IPS-18a (cell line): Measurements from ENCODE around the gene CABP7.

ENCODE experiments used
- H3K27ac ChIP-seq: one replicate; pipeline ENCODE4 v1.5.1; 2013; ENCODE audit warnings: low read length
- H3K27me3 ChIP-seq: one replicate; pipeline ENCODE4 v1.6.1; 2013; ENCODE audit warnings: mild to moderate bottlenecking, low read length; ENCODE audit not compliant: control insufficient read depth, insufficient read depth
- H3K36me3 ChIP-seq: one replicate; pipeline ENCODE4 v1.6.1; 2013; ENCODE audit warnings: low read depth, low read length; ENCODE audit not compliant: control insufficient read depth
- H3K4me1 ChIP-seq: one replicate; pipeline ENCODE4 v1.6.1; 2013; ENCODE audit warnings: low read depth, low read length; ENCODE audit not compliant: control insufficient read depth
- H3K4me3 ChIP-seq: one replicate; pipeline ENCODE4 v1.5.1; 2013; ENCODE audit warnings: low read length
- H3K9ac ChIP-seq: one replicate; pipeline ENCODE4 v1.6.1; 2013; ENCODE audit warnings: mild to moderate bottlenecking, low read length, moderate library complexity
- H3K9me3 ChIP-seq: one replicate; pipeline ENCODE4 v1.6.1; 2013; ENCODE audit warnings: low read depth, low read length; ENCODE audit not compliant: control insufficient read depth

CABP7 gene

DNA sequence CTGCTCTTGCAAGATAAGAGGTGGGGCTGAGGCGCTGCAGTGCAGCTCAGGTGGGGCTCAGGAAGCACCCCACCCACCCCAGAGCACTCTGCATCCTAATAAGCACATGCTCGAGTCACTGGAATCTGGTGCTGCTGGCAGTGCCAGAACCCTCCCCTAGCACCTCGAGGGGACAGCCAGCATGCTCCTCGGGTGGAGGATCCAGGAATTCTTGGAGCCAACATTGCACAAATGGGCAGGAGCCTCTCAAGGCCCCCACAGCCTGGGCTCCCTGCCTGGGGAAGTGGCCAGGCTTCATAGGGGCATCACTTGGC, 27.5 kb upstream of the CABP7 start:
- H3K27ac ChIP-seq = no peak overlapping the region
- no peaks in the 10 kb centered on the region for H3K9me3 ChIP-seq
- no peaks in the 10 kb centered on the region for H3K27me3 ChIP-seq
- peaks cover 31% of the 10 kb centered on the region for H3K4me1 ChIP-seq
- no peak overlapping the region for H3K4me3 ChIP-seq
- no peak overlapping the region for H3K9ac ChIP-seq
- no peaks in the 10 kb centered on the region for H3K36me3 ChIP-seq

DNA sequence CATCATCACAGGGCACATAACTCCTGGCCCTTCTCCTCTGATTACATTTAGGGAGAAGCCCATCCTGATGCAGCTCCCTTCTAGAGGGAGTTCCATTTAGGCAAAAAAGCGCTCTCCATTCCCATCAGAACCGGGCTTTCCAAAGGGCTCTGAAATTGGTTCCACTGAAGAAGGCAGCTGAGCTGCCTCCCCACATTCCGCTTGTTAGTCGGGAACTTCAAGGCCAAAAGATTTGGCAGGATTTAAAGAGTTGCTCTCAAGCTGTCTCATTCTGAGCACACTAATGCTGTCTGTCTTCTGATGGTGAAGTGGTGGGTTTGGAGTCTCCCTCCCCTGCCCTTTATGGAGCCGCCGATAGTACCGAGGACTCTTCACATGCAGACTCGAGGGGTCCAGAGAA, 26.6 kb upstream of the CABP7 start:
- Histone ChIP-seq H3K4me1 (peaks cover 31% of the 10 kb centered on the region), H3K27me3 (no peaks in the 10 kb centered on the region), H3K36me3 (no peaks in the 10 kb centered on the region), H3K9ac (no peak overlapping the region), H3K27ac (no peak overlapping the region), H3K4me3 (no peak overlapping the region), H3K9me3 (no peaks in the 10 kb centered on the region)

DNA sequence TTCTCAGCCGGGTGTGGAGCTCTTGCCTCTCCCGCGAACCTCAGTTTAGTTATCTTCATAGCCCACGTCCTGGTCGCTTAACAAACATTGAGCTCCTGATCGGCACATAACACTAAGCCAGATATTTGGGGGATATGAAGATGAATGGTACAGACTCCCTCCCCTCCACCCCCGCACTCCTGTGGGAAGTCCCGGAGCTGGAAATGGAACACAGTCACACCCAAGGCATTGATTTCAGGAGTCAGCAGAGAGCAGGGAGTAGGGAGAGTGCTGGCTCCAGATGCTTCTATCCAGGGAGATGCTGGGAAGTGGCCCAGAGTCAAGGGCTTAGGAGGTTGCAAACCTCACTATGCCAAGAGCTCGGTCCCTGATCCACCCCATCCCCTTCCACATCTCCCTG, 26.1 kb upstream of the CABP7 start:
- Histone ChIP-seq H3K36me3 (no peaks in the 10 kb centered on the region), H3K27ac (no peak overlapping the region), H3K4me1 (peaks cover 31% of the 10 kb centered on the region), H3K9ac (no peak overlapping the region), H3K4me3 (no peak overlapping the region), H3K9me3 (no peaks in the 10 kb centered on the region), H3K27me3 (no peaks in the 10 kb centered on the region)

GRCh38 chr22:29695129-29695926, 24.5 kb upstream of the CABP7 start:
- H3K27ac ChIP-seq = no peak overlapping the region
- no peak overlapping the region for H3K9ac ChIP-seq
- no peaks in the 10 kb centered on the region for H3K36me3 ChIP-seq
- H3K9me3 ChIP-seq = no peaks in the 10 kb centered on the region
- H3K4me3 ChIP-seq = no peak overlapping the region
- peaks cover 19% of the 10 kb centered on the region for H3K4me1 ChIP-seq
- peaks cover 7% of the 10 kb centered on the region for H3K27me3 ChIP-seq

GRCh38 chr22:29697853-29698598, 21.8 kb upstream of the CABP7 start:
- Histone ChIP-seq H3K27ac (no peak overlapping the region), H3K27me3 (peaks cover 34% of the 10 kb centered on the region), H3K36me3 (no peaks in the 10 kb centered on the region), H3K9me3 (no peaks in the 10 kb centered on the region), H3K4me3 (no peak overlapping the region), H3K9ac (no peak overlapping the region), H3K4me1 (peaks cover 28% of the 10 kb centered on the region)

- Histone ChIP-seq H3K9me3 (no peaks in the 10 kb centered on the region), H3K36me3 (no peaks in the 10 kb centered on the region), H3K27me3 (peaks cover 53% of the 10 kb centered on the region), H3K4me3 (no peak overlapping the region), H3K27ac (no peak overlapping the region), H3K9ac (no peak overlapping the region), H3K4me1 (peaks cover 44% of the 10 kb centered on the region)
These were observed 19.4 kb upstream of the CABP7 start for GRCh38 chr22:29700206-29700899.

DNA sequence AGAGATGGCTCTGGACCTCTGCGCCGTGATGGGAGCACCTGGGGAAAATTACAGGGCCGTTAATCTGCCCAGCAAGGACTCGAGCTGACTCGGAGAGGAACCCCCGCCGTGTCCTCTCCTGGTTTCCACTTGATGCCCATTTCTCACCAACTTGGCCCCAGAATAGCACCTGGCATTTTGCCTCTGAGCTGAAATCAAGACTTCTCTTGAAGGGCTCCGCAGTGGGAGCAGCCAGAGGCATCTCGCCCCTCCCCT, 19.0 kb upstream of the CABP7 start:
- Histone ChIP-seq H3K9me3 (no peaks in the 10 kb centered on the region), H3K4me3 (no peak overlapping the region), H3K9ac (no peak overlapping the region), H3K27me3 (peaks cover 58% of the 10 kb centered on the region), H3K36me3 (no peaks in the 10 kb centered on the region), H3K27ac (no peak overlapping the region), H3K4me1 (peaks cover 49% of the 10 kb centered on the region)

GRCh38 chr22:29701155-29701999, 18.4 kb upstream of the CABP7 start:
- H3K27ac ChIP-seq = no peak overlapping the region
- H3K36me3 ChIP-seq = no peaks in the 10 kb centered on the region
- no peak overlapping the region for H3K4me3 ChIP-seq
- peaks cover 64% of the 10 kb centered on the region for H3K27me3 ChIP-seq
- peaks cover 49% of the 10 kb centered on the region for H3K4me1 ChIP-seq
- no peaks in the 10 kb centered on the region for H3K9me3 ChIP-seq
- H3K9ac ChIP-seq = no peak overlapping the region

DNA sequence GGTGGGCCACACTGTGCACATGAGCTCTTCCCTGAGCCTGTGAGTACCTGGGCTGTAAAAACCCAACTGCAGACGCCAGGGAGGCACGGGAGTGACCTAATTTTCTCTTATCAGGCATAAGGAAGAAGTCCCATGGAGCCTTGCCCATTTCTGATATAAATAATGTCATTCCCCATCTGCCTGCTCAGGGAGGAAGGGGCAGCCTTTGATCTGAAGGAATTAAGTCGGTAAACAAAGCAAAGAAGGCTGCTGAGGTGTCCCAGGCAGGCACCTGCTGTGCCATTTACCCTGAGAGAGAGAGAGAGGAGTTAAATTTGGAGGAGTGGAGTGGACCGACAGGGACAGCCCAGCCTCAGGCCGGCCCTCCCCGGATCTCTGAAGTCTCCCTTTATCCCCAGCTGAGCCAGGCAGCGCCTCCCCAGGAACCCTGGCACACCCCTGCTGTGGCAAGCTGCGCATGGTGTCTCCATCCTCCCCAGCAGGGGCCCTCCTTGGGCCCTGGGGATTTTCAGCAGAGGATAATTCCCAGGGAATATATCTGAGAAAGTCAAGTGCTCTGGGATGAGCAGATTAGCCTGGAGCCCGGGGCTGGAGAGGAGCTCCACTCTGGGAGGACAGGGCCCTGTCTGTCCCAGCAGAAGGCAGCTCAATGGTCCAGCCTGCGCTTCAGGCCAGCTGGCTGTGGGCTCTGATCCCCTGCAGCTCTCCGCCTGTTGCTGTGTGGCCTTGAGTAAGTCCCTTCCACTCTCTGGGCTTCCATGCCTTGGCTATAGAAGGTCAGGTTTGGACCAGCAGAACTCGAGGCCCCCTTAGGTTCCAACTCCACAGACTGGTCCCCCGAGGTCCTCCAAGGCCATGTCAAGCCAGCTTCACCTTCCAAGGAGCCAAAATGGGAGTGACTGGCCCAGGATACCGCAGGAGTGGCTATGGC, 17.5 kb upstream of the CABP7 start:
- peak overlapping the region; percentile 43 for H3K4me3 ChIP-seq
- peaks cover 64% of the 10 kb centered on the region for H3K27me3 ChIP-seq
- H3K27ac ChIP-seq = no peak overlapping the region

GRCh38 chr22:29702931-29703501, 16.8 kb upstream of the CABP7 start:
- Histone ChIP-seq H3K9ac (no peak overlapping the region), H3K27ac (no peak overlapping the region), H3K36me3 (no peaks in the 10 kb centered on the region), H3K4me3 (peak overlapping the region; percentile 43), H3K27me3 (peaks cover 64% of the 10 kb centered on the region), H3K4me1 (peaks cover 49% of the 10 kb centered on the region), H3K9me3 (no peaks in the 10 kb centered on the region)

More for the DNA sequence above, 17.5 kb upstream of the CABP7 start:
- no peak overlapping the region for H3K9ac ChIP-seq
- H3K4me1 ChIP-seq = peaks cover 49% of the 10 kb centered on the region
- no peaks in the 10 kb centered on the region for H3K36me3 ChIP-seq
- H3K9me3 ChIP-seq = no peaks in the 10 kb centered on the region
